ENCODE measurements around the gene TNNT3.

Gene TNNT3

GRCh38 chr11:1896923-1897322 lies 22.6 kb upstream of the TNNT3 start:
- Histone ChIP-seq H3K4me2 (ENCODE audit: low read depth, low read length, poor library complexity, severe bottlenecking) (no peak overlapping the region), H3F3A (ENCODE audit: insufficient read depth) (no peaks in the 10 kb centered on the region), H3K79me2 (ENCODE audit: insufficient read depth, low read length) (no peaks in the 10 kb centered on the region), H3K36me3 (ENCODE audit: low read length) (no peaks in the 10 kb centered on the region), H2AFZ (ENCODE audit: low read depth, low read length, severe bottlenecking) (no peak overlapping the region), H3K27me3 (ENCODE audit: low read length) (no peaks in the 10 kb centered on the region), H3K27ac (ENCODE audit: low read depth, low read length) (no peak overlapping the region), H3K9me2 (replicated peaks; ENCODE audit: insufficient read depth, low read length) (no peaks in the 10 kb centered on the region), H3K4me3 (ENCODE audit: insufficient read depth, low read length, poor library complexity, severe bottlenecking) (no peak overlapping the region), H4K20me1 (ENCODE audit: low read depth, low read length) (no peaks in the 10 kb centered on the region), H3K9me3 (ENCODE audit: insufficient read depth, low read length) (no peaks in the 10 kb centered on the region), H3K9ac (ENCODE audit: low read length) (no peak overlapping the region)
- TF ChIP-seq EZH2phosphoT487 (conservative IDR thresholded peaks at IDR 0.05; ENCODE audit: low read length) (no peak), CTCF (IDR thresholded peaks at IDR 0.05; ENCODE audit: insufficient read depth, low read length, poor library complexity, severe bottlenecking) (no peak)

GRCh38 chr11:1899090-1899489 lies 20.4 kb upstream of the TNNT3 start:
- Histone ChIP-seq H3K9me3 (ENCODE audit: insufficient read depth, low read length) (no peaks in the 10 kb centered on the region), H3K36me3 (ENCODE audit: low read length) (no peaks in the 10 kb centered on the region), H3F3A (ENCODE audit: insufficient read depth) (no peaks in the 10 kb centered on the region), H3K9me2 (replicated peaks; ENCODE audit: insufficient read depth, low read length) (no peaks in the 10 kb centered on the region), H3K4me3 (ENCODE audit: insufficient read depth, low read length, poor library complexity, severe bottlenecking) (no peak overlapping the region), H2AFZ (ENCODE audit: low read depth, low read length, severe bottlenecking) (no peak overlapping the region), H3K9ac (ENCODE audit: low read length) (no peak overlapping the region), H4K20me1 (ENCODE audit: low read depth, low read length) (no peaks in the 10 kb centered on the region), H3K27me3 (ENCODE audit: low read length) (no peaks in the 10 kb centered on the region), H3K4me2 (ENCODE audit: low read depth, low read length, poor library complexity, severe bottlenecking) (no peak overlapping the region), H3K27ac (ENCODE audit: low read depth, low read length) (no peak overlapping the region), H3K79me2 (ENCODE audit: insufficient read depth, low read length) (no peaks in the 10 kb centered on the region)
- TF ChIP-seq EZH2phosphoT487 (conservative IDR thresholded peaks at IDR 0.05; ENCODE audit: low read length) (no peak), CTCF (IDR thresholded peaks at IDR 0.05; ENCODE audit: insufficient read depth, low read length, poor library complexity, severe bottlenecking) (no peak)

- no peak overlapping the region for H3K9ac ChIP-seq (ENCODE audit: low read length)
- no peaks in the 10 kb centered on the region for H3K79me2 ChIP-seq (ENCODE audit: insufficient read depth, low read length)
- no peak for TF ChIP-seq CTCF (IDR thresholded peaks at IDR 0.05; ENCODE audit: insufficient read depth, low read length, poor library complexity, severe bottlenecking)
- TF ChIP-seq EZH2phosphoT487 (conservative IDR thresholded peaks at IDR 0.05; ENCODE audit: low read length) = no peak
- H2AFZ ChIP-seq (ENCODE audit: low read depth, low read length, severe bottlenecking) = no peak overlapping the region
- H4K20me1 ChIP-seq (ENCODE audit: low read depth, low read length) = no peaks in the 10 kb centered on the region
- H3K9me2 ChIP-seq (replicated peaks; ENCODE audit: insufficient read depth, low read length) = no peaks in the 10 kb centered on the region
- H3F3A ChIP-seq (ENCODE audit: insufficient read depth) = no peaks in the 10 kb centered on the region
- no peak overlapping the region for H3K4me2 ChIP-seq (ENCODE audit: low read depth, low read length, poor library complexity, severe bottlenecking)
- no peak overlapping the region for H3K4me3 ChIP-seq (ENCODE audit: insufficient read depth, low read length, poor library complexity, severe bottlenecking)
- no peaks in the 10 kb centered on the region for H3K9me3 ChIP-seq (ENCODE audit: insufficient read depth, low read length)
- no peak overlapping the region for H3K27ac ChIP-seq (ENCODE audit: low read depth, low read length)
- no peaks in the 10 kb centered on the region for H3K36me3 ChIP-seq (ENCODE audit: low read length)
- H3K27me3 ChIP-seq (ENCODE audit: low read length) = no peaks in the 10 kb centered on the region
These were observed 19.8 kb upstream of the TNNT3 start for GRCh38 chr11:1899686-1900085.

Measured in SU-DHL-6 (cell line).